HK-2 (cell line): ENCODE results near the gene DHRS7C.

ENCODE experiments used
- DNase-seq: peaks from one replicate; pipeline ENCODE4 v3.0.0-alpha.2; 2018; ENCODE audit not compliant: unreplicated experiment

Gene DHRS7C

GRCh38 chr17:9790889-9791876, at the start of gene DHRS7C:
Gene DHRS7C, minus strand, starts transcription at chr17:9791592. Its CDS starts 308 bp downstream, at chr17:9791284.
- DNase-seq: no peak

GRCh38 chr17:9839433-9839832, 48.0 kb upstream of the DHRS7C start:
- DNase-seq: peak; percentile 28

- DNase-seq: no peak
Measured at GRCh38 chr17:9837551-9838471, 46.4 kb upstream of the DHRS7C start.

GRCh38 chr17:9833922-9834321, 42.5 kb upstream of the DHRS7C start:
- DNase-seq: no peak

- DNase-seq: no peak
Measured at GRCh38 chr17:9830711-9831110, 39.3 kb upstream of the DHRS7C start.

- no peak for DNase-seq
Measured at GRCh38 chr17:9829343-9829742, 38.0 kb upstream of the DHRS7C start.

- DNase-seq: no peak
Measured at GRCh38 chr17:9828296-9829295, 37.2 kb upstream of the DHRS7C start.

- DNase-seq: no peak
Measured at GRCh38 chr17:9825641-9826150, 34.3 kb upstream of the DHRS7C start, which contains the start of gene GLP2R. Gene GLP2R, plus strand, starts transcription at chr17:9825924. Its CDS starts 140 bp downstream, at chr17:9826064.

GRCh38 chr17:9824797-9825338, 33.5 kb upstream of the DHRS7C start:
- DNase-seq: no peak

- DNase-seq: no peak
Measured at GRCh38 chr17:9824094-9824493, 32.7 kb upstream of the DHRS7C start.

- no peak for DNase-seq
Measured at GRCh38 chr17:9821921-9822320, 30.5 kb upstream of the DHRS7C start, which contains the start of gene GSG1L2. Gene GSG1L2, minus strand, starts transcription at chr17:9822079. Its CDS starts 8 bp downstream, at chr17:9822071.

- no peak for DNase-seq
Measured at GRCh38 chr17:9820448-9820847, 29.1 kb upstream of the DHRS7C start.

GRCh38 chr17:9818760-9819159, 27.4 kb upstream of the DHRS7C start:
- no peak for DNase-seq

- no peak for DNase-seq
Measured at GRCh38 chr17:9817086-9817485, 25.7 kb upstream of the DHRS7C start.

- no peak for DNase-seq
Measured at GRCh38 chr17:9816472-9816871, 25.1 kb upstream of the DHRS7C start.

- no peak for DNase-seq
Measured at GRCh38 chr17:9814337-9814945, 23.0 kb upstream of the DHRS7C start.

- no peak for DNase-seq
Measured at GRCh38 chr17:9813166-9813565, 21.8 kb upstream of the DHRS7C start.

- no peak for DNase-seq
Measured at GRCh38 chr17:9811537-9811936, 20.1 kb upstream of the DHRS7C start.

GRCh38 chr17:9811086-9811485, 19.7 kb upstream of the DHRS7C start:
- DNase-seq: no peak
